GM12864 (cell line): ENCODE results near the gene PDE1A.

Source experiments
- DNase-seq: peaks from one replicate; pipeline ENCODE4 v3.0.0-alpha.2; 2011; ENCODE audit warnings: low read depth
- H3K4me3 ChIP-seq: 2 replicates; pipeline ENCODE4 v1.5.1; 2011; ENCODE audit warnings: mild to moderate bottlenecking, low read depth, low read length, control low read depth
- TF ChIP-seq, protein P1 (sequence below): IDR thresholded peaks from 2 replicates; pipeline ENCODE4 v1.5.1; 2011; ENCODE audit warnings: low read depth, mild to moderate bottlenecking, moderate library complexity, low read length, control low read depth, inconsistent platforms; ENCODE audit errors: missing control alignments

The PDE1A gene

DNA sequence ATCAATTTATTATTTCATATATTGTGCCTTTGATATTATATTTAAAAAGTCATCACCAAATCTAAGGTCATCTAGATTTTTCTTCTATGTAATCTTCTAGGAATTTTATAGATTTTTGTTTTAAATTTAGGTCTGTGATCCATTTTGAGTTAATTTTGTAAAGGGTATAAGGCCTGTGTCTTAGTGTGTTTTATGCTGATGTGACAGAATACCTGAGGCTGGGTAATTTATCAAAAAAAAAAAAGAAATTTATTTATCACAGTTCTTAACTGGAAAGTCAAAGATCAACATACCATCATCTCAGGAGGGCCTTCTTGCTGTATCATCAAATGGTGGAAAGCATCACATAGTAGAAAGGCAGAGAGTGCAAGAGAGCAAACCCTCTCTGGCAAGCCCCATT, 216.2 kb downstream of the PDE1A start:
- DNase-seq, result no peak
- H3K4me3 ChIP-seq, result no peak overlapping the region
- TF ChIP-seq, protein P1, sequence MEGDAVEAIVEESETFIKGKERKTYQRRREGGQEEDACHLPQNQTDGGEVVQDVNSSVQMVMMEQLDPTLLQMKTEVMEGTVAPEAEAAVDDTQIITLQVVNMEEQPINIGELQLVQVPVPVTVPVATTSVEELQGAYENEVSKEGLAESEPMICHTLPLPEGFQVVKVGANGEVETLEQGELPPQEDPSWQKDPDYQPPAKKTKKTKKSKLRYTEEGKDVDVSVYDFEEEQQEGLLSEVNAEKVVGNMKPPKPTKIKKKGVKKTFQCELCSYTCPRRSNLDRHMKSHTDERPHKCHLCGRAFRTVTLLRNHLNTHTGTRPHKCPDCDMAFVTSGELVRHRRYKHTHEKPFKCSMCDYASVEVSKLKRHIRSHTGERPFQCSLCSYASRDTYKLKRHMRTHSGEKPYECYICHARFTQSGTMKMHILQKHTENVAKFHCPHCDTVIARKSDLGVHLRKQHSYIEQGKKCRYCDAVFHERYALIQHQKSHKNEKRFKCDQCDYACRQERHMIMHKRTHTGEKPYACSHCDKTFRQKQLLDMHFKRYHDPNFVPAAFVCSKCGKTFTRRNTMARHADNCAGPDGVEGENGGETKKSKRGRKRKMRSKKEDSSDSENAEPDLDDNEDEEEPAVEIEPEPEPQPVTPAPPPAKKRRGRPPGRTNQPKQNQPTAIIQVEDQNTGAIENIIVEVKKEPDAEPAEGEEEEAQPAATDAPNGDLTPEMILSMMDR, result no peak

DNA sequence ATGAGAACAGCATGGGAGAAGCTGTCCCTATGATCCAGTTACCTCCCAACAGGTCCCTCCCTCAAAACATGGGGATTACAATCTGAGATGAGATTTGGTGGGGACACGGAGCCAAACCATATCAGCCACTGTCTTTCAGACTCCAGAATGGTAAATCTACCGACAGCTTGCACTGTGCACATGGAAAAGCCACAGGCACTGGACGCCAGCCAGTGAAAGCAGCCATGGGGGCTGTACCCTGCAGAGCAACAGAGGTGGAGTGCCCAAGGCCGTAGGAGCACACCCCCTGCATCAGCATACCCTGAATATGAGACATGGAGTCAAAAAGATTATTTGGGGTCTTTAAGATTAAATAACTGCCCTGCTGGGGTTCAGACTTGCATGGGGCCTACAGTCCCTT, 218.4 kb downstream of the PDE1A start:
- DNase-seq, result no peak
- H3K4me3 ChIP-seq, result no peak overlapping the region
- TF ChIP-seq, protein P1, result no peak

GRCh38 chr2:182207049-182207746, 219.6 kb downstream of the PDE1A start:
- H3K4me3 ChIP-seq, result no peak overlapping the region
- no peak for DNase-seq
- TF ChIP-seq, protein P1, result no peak

GRCh38 chr2:182197529-182197928, 229.3 kb downstream of the PDE1A start:
- TF ChIP-seq, protein P1, result no peak
- no peak overlapping the region for H3K4me3 ChIP-seq
- no peak for DNase-seq

- TF ChIP-seq, protein P1, result no peak
- no peak overlapping the region for H3K4me3 ChIP-seq
- no peak for DNase-seq
These were observed 233.5 kb downstream of the PDE1A start for GRCh38 chr2:182193291-182193690.

GRCh38 chr2:182191061-182191460, 235.8 kb downstream of the PDE1A start:
- TF ChIP-seq, protein P1, result no peak
- no peak overlapping the region for H3K4me3 ChIP-seq

DNA sequence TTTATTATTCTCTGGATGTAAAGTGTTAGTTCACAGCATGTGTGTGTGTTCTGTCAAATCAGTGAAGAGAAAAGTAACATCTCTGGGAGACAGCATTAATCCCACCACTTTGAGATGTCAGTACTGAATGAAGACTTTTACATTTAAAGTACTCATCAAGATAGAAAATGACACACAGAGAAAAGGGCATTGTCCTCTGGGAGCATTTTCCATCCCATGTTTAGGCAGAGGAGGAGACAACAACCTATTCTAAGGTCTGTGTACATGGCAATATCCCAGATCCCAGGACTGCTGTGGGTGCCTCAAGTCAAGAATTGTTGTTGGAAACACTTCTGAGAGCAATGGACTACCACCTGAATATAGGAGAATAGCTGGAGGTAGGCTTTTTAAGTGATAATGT, 239.7 kb downstream of the PDE1A start:
- TF ChIP-seq, protein P1, result no peak
- no peak for DNase-seq
- no peak overlapping the region for H3K4me3 ChIP-seq

More at GRCh38 chr2:182191061-182191460, 235.8 kb downstream of the PDE1A start:
- no peak for DNase-seq
